Measurements from ENCODE around the gene MRPS25. TPM values are rescaled to one million over a fixed set of nuclear protein-coding genes. Genes with fewer than 3 reads are reported as not detected.
A peak's percentile ranks its signal among the peaks of the same experiment; 100 is the strongest.

MRPS25 gene
- total and polyA plus RNA-seq, 9 of the 15 experiments (the other 6 are each of a cell fraction or from before 2014, with no cell fraction given): 34.3 to 129 (median 78.2) TPM

DNA sequence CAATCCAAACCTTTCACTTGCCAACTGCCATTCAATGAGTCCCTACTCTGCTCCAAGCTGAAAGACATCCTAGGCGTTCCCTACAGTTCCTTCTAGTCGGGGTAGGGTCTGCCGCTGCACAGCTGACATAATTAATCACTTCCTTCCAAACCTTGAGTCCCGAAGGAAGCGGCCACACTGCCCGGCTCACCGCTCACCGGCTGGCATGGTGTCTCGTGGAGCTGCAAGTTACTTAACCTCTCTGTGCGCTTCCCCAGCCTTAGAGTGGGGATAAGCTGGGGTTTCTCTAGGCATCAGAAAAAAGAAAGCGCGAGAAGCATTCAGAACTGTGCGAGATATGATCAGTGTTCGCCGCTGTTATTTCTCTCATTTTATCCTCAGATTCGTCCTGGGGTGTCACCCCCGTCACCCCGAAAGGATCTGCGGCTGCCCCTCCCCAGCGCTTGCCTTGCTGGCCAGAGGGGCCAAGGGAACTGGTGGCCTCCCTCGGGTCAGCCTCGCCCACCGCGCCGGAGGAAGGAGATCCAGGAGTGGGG, 748 bp downstream of the MRPS25 start (continued):
- TF ChIP-seq, protein P1, sequence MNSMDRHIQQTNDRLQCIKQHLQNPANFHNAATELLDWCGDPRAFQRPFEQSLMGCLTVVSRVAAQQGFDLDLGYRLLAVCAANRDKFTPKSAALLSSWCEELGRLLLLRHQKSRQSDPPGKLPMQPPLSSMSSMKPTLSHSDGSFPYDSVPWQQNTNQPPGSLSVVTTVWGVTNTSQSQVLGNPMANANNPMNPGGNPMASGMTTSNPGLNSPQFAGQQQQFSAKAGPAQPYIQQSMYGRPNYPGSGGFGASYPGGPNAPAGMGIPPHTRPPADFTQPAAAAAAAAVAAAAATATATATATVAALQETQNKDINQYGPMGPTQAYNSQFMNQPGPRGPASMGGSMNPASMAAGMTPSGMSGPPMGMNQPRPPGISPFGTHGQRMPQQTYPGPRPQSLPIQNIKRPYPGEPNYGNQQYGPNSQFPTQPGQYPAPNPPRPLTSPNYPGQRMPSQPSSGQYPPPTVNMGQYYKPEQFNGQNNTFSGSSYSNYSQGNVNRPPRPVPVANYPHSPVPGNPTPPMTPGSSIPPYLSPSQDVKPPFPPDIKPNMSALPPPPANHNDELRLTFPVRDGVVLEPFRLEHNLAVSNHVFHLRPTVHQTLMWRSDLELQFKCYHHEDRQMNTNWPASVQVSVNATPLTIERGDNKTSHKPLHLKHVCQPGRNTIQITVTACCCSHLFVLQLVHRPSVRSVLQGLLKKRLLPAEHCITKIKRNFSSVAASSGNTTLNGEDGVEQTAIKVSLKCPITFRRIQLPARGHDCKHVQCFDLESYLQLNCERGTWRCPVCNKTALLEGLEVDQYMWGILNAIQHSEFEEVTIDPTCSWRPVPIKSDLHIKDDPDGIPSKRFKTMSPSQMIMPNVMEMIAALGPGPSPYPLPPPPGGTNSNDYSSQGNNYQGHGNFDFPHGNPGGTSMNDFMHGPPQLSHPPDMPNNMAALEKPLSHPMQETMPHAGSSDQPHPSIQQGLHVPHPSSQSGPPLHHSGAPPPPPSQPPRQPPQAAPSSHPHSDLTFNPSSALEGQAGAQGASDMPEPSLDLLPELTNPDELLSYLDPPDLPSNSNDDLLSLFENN (IDR thresholded peaks at IDR 0.05; ENCODE audit: low read depth in 2 of 2, low read length in 2 of 2): no peak
- TF ChIP-seq, protein P2, sequence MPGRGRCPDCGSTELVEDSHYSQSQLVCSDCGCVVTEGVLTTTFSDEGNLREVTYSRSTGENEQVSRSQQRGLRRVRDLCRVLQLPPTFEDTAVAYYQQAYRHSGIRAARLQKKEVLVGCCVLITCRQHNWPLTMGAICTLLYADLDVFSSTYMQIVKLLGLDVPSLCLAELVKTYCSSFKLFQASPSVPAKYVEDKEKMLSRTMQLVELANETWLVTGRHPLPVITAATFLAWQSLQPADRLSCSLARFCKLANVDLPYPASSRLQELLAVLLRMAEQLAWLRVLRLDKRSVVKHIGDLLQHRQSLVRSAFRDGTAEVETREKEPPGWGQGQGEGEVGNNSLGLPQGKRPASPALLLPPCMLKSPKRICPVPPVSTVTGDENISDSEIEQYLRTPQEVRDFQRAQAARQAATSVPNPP (IDR thresholded peaks at IDR 0.05; ENCODE audit: borderline replicate concordance, insufficient read depth, insufficient read length): no peak
- TF ChIP-seq, protein P3, sequence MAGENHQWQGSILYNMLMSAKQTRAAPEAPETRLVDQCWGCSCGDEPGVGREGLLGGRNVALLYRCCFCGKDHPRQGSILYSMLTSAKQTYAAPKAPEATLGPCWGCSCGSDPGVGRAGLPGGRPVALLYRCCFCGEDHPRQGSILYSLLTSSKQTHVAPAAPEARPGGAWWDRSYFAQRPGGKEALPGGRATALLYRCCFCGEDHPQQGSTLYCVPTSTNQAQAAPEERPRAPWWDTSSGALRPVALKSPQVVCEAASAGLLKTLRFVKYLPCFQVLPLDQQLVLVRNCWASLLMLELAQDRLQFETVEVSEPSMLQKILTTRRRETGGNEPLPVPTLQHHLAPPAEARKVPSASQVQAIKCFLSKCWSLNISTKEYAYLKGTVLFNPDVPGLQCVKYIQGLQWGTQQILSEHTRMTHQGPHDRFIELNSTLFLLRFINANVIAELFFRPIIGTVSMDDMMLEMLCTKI (IDR thresholded peaks at IDR 0.05; ENCODE audit: partially characterized antibody): no peak
- TF ChIP-seq SUPT5H (IDR thresholded peaks at IDR 0.05) (no peak), SMAD1 (IDR thresholded peaks at IDR 0.05; ENCODE audit: low read depth, low read length, partially characterized antibody) (no peak), ZBTB1 (CRISPR knock-in tag; IDR thresholded peaks at IDR 0.05; ENCODE audit: borderline replicate concordance, low read depth) (0 out of 2 replicates have a peak, but pooled peaks have one; percentile 22), FOXK1 (CRISPR knock-in tag; IDR thresholded peaks at IDR 0.05; ENCODE audit: borderline replicate concordance) (no peak), HOXB6 (CRISPR knock-in tag; IDR thresholded peaks at IDR 0.05; ENCODE audit: borderline replicate concordance) (no peak), ZFP36 (IDR thresholded peaks at IDR 0.05; ENCODE audit: low read depth, low read length, partially characterized antibody) (peak; percentile 33)
- TF ChIP-seq, protein P4, sequence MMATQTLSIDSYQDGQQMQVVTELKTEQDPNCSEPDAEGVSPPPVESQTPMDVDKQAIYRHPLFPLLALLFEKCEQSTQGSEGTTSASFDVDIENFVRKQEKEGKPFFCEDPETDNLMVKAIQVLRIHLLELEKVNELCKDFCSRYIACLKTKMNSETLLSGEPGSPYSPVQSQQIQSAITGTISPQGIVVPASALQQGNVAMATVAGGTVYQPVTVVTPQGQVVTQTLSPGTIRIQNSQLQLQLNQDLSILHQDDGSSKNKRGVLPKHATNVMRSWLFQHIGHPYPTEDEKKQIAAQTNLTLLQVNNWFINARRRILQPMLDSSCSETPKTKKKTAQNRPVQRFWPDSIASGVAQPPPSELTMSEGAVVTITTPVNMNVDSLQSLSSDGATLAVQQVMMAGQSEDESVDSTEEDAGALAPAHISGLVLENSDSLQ (IDR thresholded peaks at IDR 0.05): peak; percentile 40
- TF ChIP-seq, protein P5, sequence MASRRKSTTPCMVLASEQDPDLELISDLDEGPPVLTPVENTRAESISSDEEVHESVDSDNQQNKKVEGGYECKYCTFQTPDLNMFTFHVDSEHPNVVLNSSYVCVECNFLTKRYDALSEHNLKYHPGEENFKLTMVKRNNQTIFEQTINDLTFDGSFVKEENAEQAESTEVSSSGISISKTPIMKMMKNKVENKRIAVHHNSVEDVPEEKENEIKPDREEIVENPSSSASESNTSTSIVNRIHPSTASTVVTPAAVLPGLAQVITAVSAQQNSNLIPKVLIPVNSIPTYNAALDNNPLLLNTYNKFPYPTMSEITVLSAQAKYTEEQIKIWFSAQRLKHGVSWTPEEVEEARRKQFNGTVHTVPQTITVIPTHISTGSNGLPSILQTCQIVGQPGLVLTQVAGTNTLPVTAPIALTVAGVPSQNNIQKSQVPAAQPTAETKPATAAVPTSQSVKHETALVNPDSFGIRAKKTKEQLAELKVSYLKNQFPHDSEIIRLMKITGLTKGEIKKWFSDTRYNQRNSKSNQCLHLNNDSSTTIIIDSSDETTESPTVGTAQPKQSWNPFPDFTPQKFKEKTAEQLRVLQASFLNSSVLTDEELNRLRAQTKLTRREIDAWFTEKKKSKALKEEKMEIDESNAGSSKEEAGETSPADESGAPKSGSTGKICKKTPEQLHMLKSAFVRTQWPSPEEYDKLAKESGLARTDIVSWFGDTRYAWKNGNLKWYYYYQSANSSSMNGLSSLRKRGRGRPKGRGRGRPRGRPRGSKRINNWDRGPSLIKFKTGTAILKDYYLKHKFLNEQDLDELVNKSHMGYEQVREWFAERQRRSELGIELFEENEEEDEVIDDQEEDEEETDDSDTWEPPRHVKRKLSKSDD (conservative IDR thresholded peaks at IDR 0.05; ENCODE audit: low read length): no peak

Measured in K562 (cell line).